GM19438 (cell line): ENCODE results near the gene PPHLN1.
A peak's percentile ranks its signal among the peaks of the same experiment; 100 is the strongest.

Source experiments
- ATAC-seq: cut with Tn5 transposase; IDR thresholded peaks from one replicate; pipeline ENCODE4 v1.9.1; 2021; ENCODE audit warnings: low read depth; ENCODE audit not compliant: unreplicated experiment

PPHLN1 gene

GRCh38 chr12:42325653-42326474 lies at the start of gene PPHLN1, which contains the start of gene ZCRB1:
PPHLN1 (plus strand) TSS chr12:42326167; CDS start chr12:42335903, 9,736 bp downstream.
ZCRB1 (minus strand) TSS chr12:42326094; CDS start chr12:42324102, 1,992 bp downstream.
- peak; percentile 94 for ATAC-seq

- no peak for ATAC-seq
Measured at GRCh38 chr12:42277396-42278127, 48.4 kb upstream of the PPHLN1 start.

- no peak for ATAC-seq
Measured at GRCh38 chr12:42278128-42278510, 47.8 kb upstream of the PPHLN1 start.

GRCh38 chr12:42281278-42281677 lies 44.7 kb upstream of the PPHLN1 start:
- no peak for ATAC-seq

GRCh38 chr12:42281844-42282243 lies 44.1 kb upstream of the PPHLN1 start:
- no peak for ATAC-seq

GRCh38 chr12:42282294-42282693 lies 43.7 kb upstream of the PPHLN1 start:
- no peak for ATAC-seq

- no peak for ATAC-seq
Measured at GRCh38 chr12:42283739-42284138, 42.2 kb upstream of the PPHLN1 start.

GRCh38 chr12:42284157-42284556 lies 41.8 kb upstream of the PPHLN1 start:
- no peak for ATAC-seq

- ATAC-seq: no peak
Measured at GRCh38 chr12:42284876-42285275, 41.1 kb upstream of the PPHLN1 start.

- no peak for ATAC-seq
Measured at GRCh38 chr12:42285431-42285830, 40.5 kb upstream of the PPHLN1 start.

- ATAC-seq: no peak
Measured at GRCh38 chr12:42286741-42287140, 39.2 kb upstream of the PPHLN1 start.

GRCh38 chr12:42288544-42288943 lies 37.4 kb upstream of the PPHLN1 start:
- no peak for ATAC-seq

- ATAC-seq: no peak
Measured at GRCh38 chr12:42291680-42292079, 34.3 kb upstream of the PPHLN1 start.

- ATAC-seq: no peak
Measured at GRCh38 chr12:42296503-42297109, 29.4 kb upstream of the PPHLN1 start.

GRCh38 chr12:42298887-42299286 lies 27.1 kb upstream of the PPHLN1 start:
- no peak for ATAC-seq

- peak; percentile 77 for ATAC-seq
Measured at GRCh38 chr12:42299392-42300308, 26.3 kb upstream of the PPHLN1 start.

GRCh38 chr12:42306297-42306696 lies 19.7 kb upstream of the PPHLN1 start:
- ATAC-seq: no peak

- no peak for ATAC-seq
Measured at GRCh38 chr12:42308390-42308789, 17.6 kb upstream of the PPHLN1 start.

- no peak for ATAC-seq
Measured at GRCh38 chr12:42309996-42310395, 16.0 kb upstream of the PPHLN1 start.

GRCh38 chr12:42315108-42315507 lies 10.9 kb upstream of the PPHLN1 start:
- ATAC-seq: no peak
